ENCODE measurements around the gene PLLP. TPM values are rescaled to one million over a fixed set of nuclear protein-coding genes. Genes with fewer than 3 reads are reported as not detected.

The PLLP gene
- total RNA-seq, 1 experiment from 2014 or later, result 3.1 TPM

- no peak overlapping the region; the same call in 1 of the 2 replicates for H3K27ac ChIP-seq (ENCODE audit: low read depth, low read length)
- no peaks in the 10 kb centered on the region for H3K9me2 ChIP-seq (ENCODE audit: insufficient read depth)
- H2AFZ ChIP-seq (ENCODE audit: low read depth, low read length, poor library complexity, severe bottlenecking), result no peak overlapping the region
- no peak for TF ChIP-seq EZH2phosphoT487 (IDR thresholded peaks at IDR 0.05; ENCODE audit: borderline replicate concordance)
- TF ChIP-seq CBX3 (IDR thresholded peaks at IDR 0.05; ENCODE audit: low read depth), result no peak
- TF ChIP-seq ZFX (IDR thresholded peaks at IDR 0.05), result no peak
- no peak for TF ChIP-seq EZH2 (IDR thresholded peaks at IDR 0.05)
- H4K20me1 ChIP-seq (ENCODE audit: insufficient read depth), result no peaks in the 10 kb centered on the region
- ChIA-PET POLR2A (no interaction called here), RAD21 (ENCODE audit: low non-redundant PET in 1 of 2, low total read pairs in 2 of 2, uncharacterized antibody in 2 of 2, unreplicated experiment in 2 of 2) (no interaction called here), CTCF (no interaction called here)
- no peaks in the 10 kb centered on the region for H3K27me3 ChIP-seq (ENCODE audit: insufficient read depth, low read length)
- H3K36me3 ChIP-seq (ENCODE audit: control insufficient read depth in 1 of 2, insufficient read depth in 2 of 2, low read length in 2 of 2), result no peaks in the 10 kb centered on the region
- ATAC-seq, result no peak
- H3K4me3 ChIP-seq (replicated peaks in 1 of 2; ENCODE audit: low read depth in 1 of 2, low read length in 2 of 2), result no peak overlapping the region
- peaks cover 28 to 29% of the 10 kb centered on the region in 2 experiments; a peak in 3 of 4 replicates for H3K4me1 ChIP-seq (ENCODE audit: control insufficient read depth in 1 of 2, insufficient read depth in 2 of 2, low read length in 2 of 2)
- H3K79me2 ChIP-seq (ENCODE audit: insufficient read depth, low read length), result no peaks in the 10 kb centered on the region
- H3K4me2 ChIP-seq (ENCODE audit: low read length), result peak overlapping the region; percentile 97; the same call in 1 of the 2 replicates
- BruUV-seq (replicated peaks), result TSS peak; percentile 35
- H3K9me3 ChIP-seq (ENCODE audit: control insufficient read depth in 1 of 2, insufficient read depth in 1 of 2, low read depth in 1 of 2, low read length in 2 of 2), result no peaks in the 10 kb centered on the region
- intact Hi-C loops (cut with micrococcal nuclease), result no loop called here
- no peak for DNase-seq (ENCODE audit: low read depth, low spot score)
- H3K9ac ChIP-seq (ENCODE audit: low read length), result no peak overlapping the region
Measured at GRCh38 chr16:57283214-57283958, 1.1 kb downstream of the PLLP start.

- TF ChIP-seq YY1 (IDR thresholded peaks at IDR 0.05; ENCODE audit: extremely low read depth, insufficient replicate concordance, low read depth, low read length) (no peak), SIN3A (IDR thresholded peaks at IDR 0.05; ENCODE audit: low read depth) (no peak), CBX3 (IDR thresholded peaks at IDR 0.05; ENCODE audit: low read depth) (no peak), ZFX (IDR thresholded peaks at IDR 0.05) (no peak), MAX (IDR thresholded peaks at IDR 0.05) (no peak), POLR2AphosphoS5 (IDR thresholded peaks at IDR 0.05; ENCODE audit: low read depth, low read length) (no peak), SRF (IDR thresholded peaks at IDR 0.05; ENCODE audit: low read depth) (no peak), POLR2A (IDR thresholded peaks at IDR 0.05; ENCODE audit: borderline replicate concordance, extremely low read depth, insufficient read depth, insufficient read length) (no peak)
- Histone ChIP-seq H3K27me3 (ENCODE audit: insufficient read depth, low read length) (no peaks in the 10 kb centered on the region), H4K20me1 (ENCODE audit: insufficient read depth) (no peaks in the 10 kb centered on the region), H3K79me2 (ENCODE audit: insufficient read depth, low read length) (no peaks in the 10 kb centered on the region), H3K4me2 (ENCODE audit: low read length) (no peak overlapping the region), H3K4me3 (replicated peaks in 1 of 2; ENCODE audit: low read depth in 1 of 2, low read length in 2 of 2) (no peak overlapping the region), H3K4me1 (ENCODE audit: control insufficient read depth in 1 of 2, insufficient read depth in 2 of 2, low read length in 2 of 2) (peaks cover 35 to 36% of the 10 kb centered on the region in 2 experiments), H3K9ac (ENCODE audit: low read length) (no peak overlapping the region), H3K27ac (ENCODE audit: low read depth, low read length) (no peak overlapping the region), H3K36me3 (ENCODE audit: control insufficient read depth in 1 of 2, insufficient read depth in 2 of 2, low read length in 2 of 2) (no peaks in the 10 kb centered on the region), H2AFZ (ENCODE audit: low read depth, low read length, poor library complexity, severe bottlenecking) (no peak overlapping the region), H3K9me2 (ENCODE audit: insufficient read depth) (no peaks in the 10 kb centered on the region), H3K9me3 (ENCODE audit: control insufficient read depth in 1 of 2, insufficient read depth in 1 of 2, low read depth in 1 of 2, low read length in 2 of 2) (no peaks in the 10 kb centered on the region)
- ChIA-PET CTCF (no interaction called here), RAD21 (ENCODE audit: low non-redundant PET in 1 of 2, low total read pairs in 2 of 2, uncharacterized antibody in 2 of 2, unreplicated experiment in 2 of 2) (no interaction called here), POLR2A (no interaction called here)
- ATAC-seq (no peak), DNase-seq (ENCODE audit: low read depth, low spot score) (no peak)
- intact Hi-C loops (cut with micrococcal nuclease), result no loop called here
- BruUV-seq (replicated peaks), result no TSS peak
Measured at GRCh38 chr16:57282510-57283213, 1.8 kb downstream of the PLLP start.
